Kidney epithelial cell (primary cell): ENCODE measurements around the gene SRPK1. TPM values are rescaled to one million over a fixed set of nuclear protein-coding genes. Genes with fewer than 3 reads are reported as not detected.

Source experiments
- DNase-seq: peaks from one replicate; pipeline ENCODE4 v3.0.0-alpha.2; 2010; ENCODE audit warnings: low read depth
- H3K27me3 ChIP-seq: 2 replicates; pipeline ENCODE4 v1.6.0; 2011; ENCODE audit warnings: low read length; ENCODE audit not compliant: control insufficient read depth, insufficient read depth
- H3K36me3 ChIP-seq: 2 replicates; pipeline ENCODE4 v1.5.1; 2011; ENCODE audit warnings: low read length; ENCODE audit not compliant: control insufficient read depth, insufficient read depth
- H3K4me3 ChIP-seq: 2 replicates; pipeline ENCODE4 v1.5.1; 2011; ENCODE audit warnings: low read depth, mild to moderate bottlenecking, control low read depth, low read length
- CTCF ChIP-seq: IDR thresholded peaks from 2 replicates; pipeline ENCODE4 v1.5.1; 2011; ENCODE audit warnings: mild to moderate bottlenecking, moderate library complexity, low read length, control low read depth, inconsistent platforms; ENCODE audit not compliant: insufficient read depth, poor library complexity, severe bottlenecking
- total RNA-seq: library from RNA; depleted of rRNA; stranded (reverse); fragments of >200 nt; gene quantifications from 2 replicates; pipeline ENCODE4 v1.2.3, GENCODE V29; 2015

The SRPK1 gene
- total RNA-seq, 1 donor from 2014 or later, result 88.8 TPM

GRCh38 chr6:35795453-35796071 is 125.3 kb downstream of the SRPK1 start:
- no peak for TF ChIP-seq CTCF
- Histone ChIP-seq H3K36me3 (no peaks in the 10 kb centered on the region), H3K27me3 (peaks cover 2% of the 10 kb centered on the region), H3K4me3 (no peak overlapping the region)
- no peak for DNase-seq

GRCh38 chr6:35794536-35795452 is 126.1 kb downstream of the SRPK1 start:
- H3K4me3 ChIP-seq, result no peak overlapping the region
- no peak for DNase-seq
- TF ChIP-seq CTCF, result no peak
- H3K36me3 ChIP-seq, result no peaks in the 10 kb centered on the region
- H3K27me3 ChIP-seq, result peaks cover 2% of the 10 kb centered on the region

- no peak for TF ChIP-seq CTCF
- DNase-seq, result no peak
- H3K27me3 ChIP-seq, result peaks cover 27% of the 10 kb centered on the region
- no peaks in the 10 kb centered on the region for H3K36me3 ChIP-seq
- H3K4me3 ChIP-seq, result no peak overlapping the region
Observed at GRCh38 chr6:35790683-35791082, 130.2 kb downstream of the SRPK1 start.

- Histone ChIP-seq H3K4me3 (no peak overlapping the region), H3K36me3 (no peaks in the 10 kb centered on the region), H3K27me3 (peaks cover 29% of the 10 kb centered on the region)
- DNase-seq, result no peak
- TF ChIP-seq CTCF, result no peak
Observed at GRCh38 chr6:35788423-35788982, 132.4 kb downstream of the SRPK1 start.

- no peak for DNase-seq
- no peak overlapping the region for H3K4me3 ChIP-seq
- TF ChIP-seq CTCF, result no peak
- H3K36me3 ChIP-seq, result no peaks in the 10 kb centered on the region
- peaks cover 29% of the 10 kb centered on the region for H3K27me3 ChIP-seq
Observed at GRCh38 chr6:35787266-35788218, 133.4 kb downstream of the SRPK1 start.
